ENCODE results near the gene DCPS. TPM values are rescaled to one million over a fixed set of nuclear protein-coding genes. Genes with fewer than 3 reads are reported as not detected.
A peak's percentile ranks its signal among the peaks of the same experiment; 100 is the strongest.
"Not testable (repeated sequence)": the region's sequence is repeated elsewhere in the genome, so short reads cannot be mapped to it uniquely, and the experiment has no call there.

The DCPS gene
- total and polyA plus RNA-seq, 8 donors = 1.8 to 60.3 (median 12.6) TPM

- intact Hi-C loops (cut with DNase I; ENCODE audit: low total_unique reads) = no loop called here
- Histone ChIP-seq H3K27ac (peak overlapping the region; percentile 89 to 95 (median 89)), H3K36me3 (peaks cover 0 to 36% (median 32%) of the 10 kb centered on the region in 4 donors), H3K27me3 (no peaks in the 10 kb centered on the region), H3K4me3 (peak overlapping the region; percentile 55 to 75 (median 64)), H3K9me3 (no peaks in the 10 kb centered on the region), H3K4me1 (peaks cover 7 to 26% (median 16%) of the 10 kb centered on the region in 4 donors)
- WGBS, 5 donors = 22 to 40% (median 36%) methylated on average over 12 of the region's 12 CpGs
- DNase-seq = no peak
- TF ChIP-seq EP300 (IDR thresholded peaks at IDR 0.05) (no peak), POLR2A (IDR thresholded peaks at IDR 0.05) (no peak), CTCF (IDR thresholded peaks at IDR 0.05) (no peak), POLR2AphosphoS5 (IDR thresholded peaks at IDR 0.05) (no peak)
Observed at GRCh38 chr11:126304457-126305075, 706 bp downstream of the DCPS start.

GRCh38 chr11:126305699-126306098 is 1.8 kb downstream of the DCPS start:
- no peak for DNase-seq
- intact Hi-C loops (cut with DNase I; ENCODE audit: low total_unique reads) = no loop called here
- 87 to 90% (median 87%) methylated on average over 4 of the region's 4 CpGs for WGBS, 5 donors
- no peaks in the 10 kb centered on the region for H3K27me3 ChIP-seq
- H3K27ac ChIP-seq = no peak overlapping the region
- TF ChIP-seq CTCF (IDR thresholded peaks at IDR 0.05) (no peak), POLR2AphosphoS5 (IDR thresholded peaks at IDR 0.05) (no peak), POLR2A (IDR thresholded peaks at IDR 0.05) (no peak), EP300 (IDR thresholded peaks at IDR 0.05) (no peak)
- H3K4me3 ChIP-seq = no peak overlapping the region
- peaks cover 11 to 35% (median 21%) of the 10 kb centered on the region in 4 donors for H3K4me1 ChIP-seq
- H3K9me3 ChIP-seq = no peaks in the 10 kb centered on the region
- H3K36me3 ChIP-seq = peaks cover 0 to 32% (median 28%) of the 10 kb centered on the region in 4 donors

- TF ChIP-seq CTCF (IDR thresholded peaks at IDR 0.05) = peak in 1 of 7 experiments; percentile 16
- TF ChIP-seq EP300 (IDR thresholded peaks at IDR 0.05) = no peak
- Histone ChIP-seq H3K4me3 (no peak overlapping the region), H3K27me3 (no peaks in the 10 kb centered on the region), H3K36me3 (peaks cover 0 to 32% (median 22%) of the 10 kb centered on the region in 4 donors), H3K4me1 (peaks cover 16 to 51% (median 29%) of the 10 kb centered on the region in 4 donors), H3K9me3 (no peaks in the 10 kb centered on the region), H3K27ac (no peak overlapping the region)
- DNase-seq = peak in 1 of 2 donors; percentile 76
- WGBS, 5 donors = 30 to 41% (median 37%) methylated on average over 5 of the region's 5 CpGs
- intact Hi-C loops (cut with DNase I; ENCODE audit: low total_unique reads) = no loop called here
Observed at GRCh38 chr11:126307706-126308105, 3.8 kb downstream of the DCPS start.

GRCh38 chr11:126308271-126308671 is 4.4 kb downstream of the DCPS start:
- WGBS, 5 donors = 67 to 82% (median 78%) methylated on average over 4 of the region's 4 CpGs
- peak in 1 of 2 donors; percentile 41 for DNase-seq
- Histone ChIP-seq H3K27ac (no peak overlapping the region), H3K4me1 (peaks cover 16 to 51% (median 27%) of the 10 kb centered on the region in 4 donors), H3K27me3 (no peaks in the 10 kb centered on the region), H3K9me3 (no peaks in the 10 kb centered on the region), H3K4me3 (no peak overlapping the region), H3K36me3 (peaks cover 0 to 32% (median 25%) of the 10 kb centered on the region in 4 donors)
- TF ChIP-seq CTCF (IDR thresholded peaks at IDR 0.05) (no peak), POLR2A (IDR thresholded peaks at IDR 0.05) (no peak), POLR2AphosphoS5 (IDR thresholded peaks at IDR 0.05) (no peak), EP300 (IDR thresholded peaks at IDR 0.05) (no peak)
- intact Hi-C loops (cut with DNase I; ENCODE audit: low total_unique reads) = no loop called here

- intact Hi-C loops (cut with DNase I; ENCODE audit: low total_unique reads); H3K27ac ChIP-seq; DNase-seq; H3K4me3 ChIP-seq; H3K27me3 ChIP-seq; H3K9me3 ChIP-seq: not testable (repeated sequence)
- 85 to 92% (median 87%) methylated on average over 4 of the region's 4 CpGs for WGBS, 5 donors
- Histone ChIP-seq H3K36me3 (peaks cover 0 to 33% (median 26%) of the 10 kb centered on the region in 4 donors), H3K4me1 (peaks cover 16 to 50% (median 25%) of the 10 kb centered on the region in 4 donors)
Observed at GRCh38 chr11:126308771-126309170, 4.9 kb downstream of the DCPS start.
